Measurements from ENCODE around the gene APEH. TPM values are rescaled to one million over a fixed set of nuclear protein-coding genes. Genes with fewer than 3 reads are reported as not detected.
A peak's percentile ranks its signal among the peaks of the same experiment; 100 is the strongest.

Gene APEH
- total and polyA plus RNA-seq, 9 of the 15 experiments (the other 6 are each of a cell fraction or from before 2014, with no cell fraction given): 70.9 to 177 (median 117) TPM

GRCh38 chr3:49689046-49689907 lies 15.1 kb downstream of the APEH start, which contains the start of the genes MST1 and RNF123 (continued):
- TF ChIP-seq PHF8 (IDR thresholded peaks at IDR 0.05; ENCODE audit: borderline replicate concordance, low read length): peak; percentile 80; the same call in 1 of the 2 replicates
- no peak for TF ChIP-seq EHMT2 (IDR thresholded peaks at IDR 0.05)
- no peak for TF ChIP-seq ZNF584 (CRISPR knock-in tag; IDR thresholded peaks at IDR 0.05; ENCODE audit: low read depth)
- TF ChIP-seq RBFOX2 (IDR thresholded peaks at IDR 0.05; ENCODE audit: low read depth, low read length): peak; percentile 83
- TF ChIP-seq TAL1 (IDR thresholded peaks at IDR 0.05): peak; percentile 65; the same call in 1 of the 2 replicates
- TF ChIP-seq CHD1 (IDR thresholded peaks at IDR 0.05; ENCODE audit: low read length): peak; percentile 80
- peak; percentile 22; the same call in 1 of the 2 replicates for TF ChIP-seq FOXP1 (CRISPR knock-in tag; IDR thresholded peaks at IDR 0.05)
- no peak for TF ChIP-seq MIER1 (IDR thresholded peaks at IDR 0.05; ENCODE audit: low read depth)
- no peak for TF ChIP-seq TRIM28 (IDR thresholded peaks at IDR 0.05)
- TF ChIP-seq FOXA3 (CRISPR knock-in tag; conservative IDR thresholded peaks at IDR 0.05 in 1 of 2, IDR thresholded peaks at IDR 0.05 in 1 of 2): no peak
- TF ChIP-seq PCBP1 (IDR thresholded peaks at IDR 0.05; ENCODE audit: low read depth, low read length, poor library complexity, severe bottlenecking): no peak
- TF ChIP-seq RNF219 (CRISPR knock-in tag; IDR thresholded peaks at IDR 0.05): no peak
- TF ChIP-seq MED1 (CRISPR knock-in tag; IDR thresholded peaks at IDR 0.05; ENCODE audit: borderline replicate concordance): no peak
- TF ChIP-seq ASH1L (IDR thresholded peaks at IDR 0.05; ENCODE audit: borderline replicate concordance, low read depth, partially characterized antibody): no peak
- no peak for TF ChIP-seq KLF13 (tag; IDR thresholded peaks at IDR 0.05; ENCODE audit: borderline replicate concordance, low read depth)
- TF ChIP-seq EP400 (IDR thresholded peaks at IDR 0.05): peak; percentile 63
- peak; percentile 57 for TF ChIP-seq KDM5B (IDR thresholded peaks at IDR 0.05; ENCODE audit: insufficient replicate concordance, low read depth, low read length)
- TF ChIP-seq NCOA6 (IDR thresholded peaks at IDR 0.05): no peak
- TF ChIP-seq GATA2 (CRISPR knock-in tag; IDR thresholded peaks at IDR 0.05): 0 out of 2 replicates have a peak, but pooled peaks have one; percentile 28
- 0 out of 4 replicates have a peak, but pooled peaks of 1 of the 2 experiments have one; percentile 26 for TF ChIP-seq SRF (CRISPR knock-in tag; IDR thresholded peaks at IDR 0.05)
- no peak for TF ChIP-seq HIVEP1 (CRISPR knock-in tag; IDR thresholded peaks at IDR 0.05)
- no peak for TF ChIP-seq BRD9 (IDR thresholded peaks at IDR 0.05; ENCODE audit: low read depth, partially characterized antibody)
- no peak for TF ChIP-seq ZNF639 (CRISPR knock-in tag; conservative IDR thresholded peaks at IDR 0.05 in 1 of 2, IDR thresholded peaks at IDR 0.05 in 1 of 2)
- TF ChIP-seq CTBP1 (IDR thresholded peaks at IDR 0.05; ENCODE audit: borderline replicate concordance): no peak
- no peak for TF ChIP-seq ZNF408 (CRISPR knock-in tag; IDR thresholded peaks at IDR 0.05; ENCODE audit: low read depth)
